Ishikawa (cell line): ENCODE data around the gene RORC.

Experiments used
- CEBPB ChIP-seq: IDR thresholded peaks from 2 replicates; pipeline ENCODE4 v1.6.1; 2012
- CREB1 ChIP-seq: IDR thresholded peaks from 2 replicates; pipeline ENCODE4 v1.6.1; 2012; ENCODE audit warnings: low read depth
- EGR1 ChIP-seq: IDR thresholded peaks from 2 replicates; pipeline ENCODE4 v1.6.1; 2012
- EP300 ChIP-seq: IDR thresholded peaks from 2 replicates; pipeline ENCODE4 v1.6.1; 2012; ENCODE audit warnings: borderline replicate concordance
- FOXM1 ChIP-seq: IDR thresholded peaks from 2 replicates; pipeline ENCODE4 v1.6.1; 2012; ENCODE audit warnings: low read depth, borderline replicate concordance
- MAX ChIP-seq: IDR thresholded peaks from 2 replicates; pipeline ENCODE4 v1.6.1; 2012
- NFIC ChIP-seq: IDR thresholded peaks from 2 replicates; pipeline ENCODE4 v1.6.1; 2012
- RAD21 ChIP-seq: IDR thresholded peaks from 2 replicates; pipeline ENCODE4 v1.6.1; 2012; ENCODE audit warnings: low read depth
- REST ChIP-seq: IDR thresholded peaks from 2 replicates; pipeline ENCODE4 v1.6.1; 2012; ENCODE audit warnings: low read depth, mild to moderate bottlenecking
- TAF1 ChIP-seq: IDR thresholded peaks from 2 replicates; pipeline ENCODE4 v1.6.1; 2012; ENCODE audit warnings: low read depth, mild to moderate bottlenecking
- TCF12 ChIP-seq: IDR thresholded peaks from 2 replicates; pipeline ENCODE4 v1.6.1; 2012; ENCODE audit warnings: low read depth
- TEAD4 ChIP-seq: IDR thresholded peaks from 2 replicates; pipeline ENCODE4 v1.6.1; 2012
- USF1 ChIP-seq: IDR thresholded peaks from 2 replicates; pipeline ENCODE4 v1.6.1; 2012
- YY1 ChIP-seq: IDR thresholded peaks from 2 replicates; pipeline ENCODE4 v1.6.1; 2012; ENCODE audit warnings: low read depth
- ZBTB7A ChIP-seq: IDR thresholded peaks from 2 replicates; pipeline ENCODE4 v1.6.1; 2012; ENCODE audit warnings: low read depth

Gene RORC

DNA sequence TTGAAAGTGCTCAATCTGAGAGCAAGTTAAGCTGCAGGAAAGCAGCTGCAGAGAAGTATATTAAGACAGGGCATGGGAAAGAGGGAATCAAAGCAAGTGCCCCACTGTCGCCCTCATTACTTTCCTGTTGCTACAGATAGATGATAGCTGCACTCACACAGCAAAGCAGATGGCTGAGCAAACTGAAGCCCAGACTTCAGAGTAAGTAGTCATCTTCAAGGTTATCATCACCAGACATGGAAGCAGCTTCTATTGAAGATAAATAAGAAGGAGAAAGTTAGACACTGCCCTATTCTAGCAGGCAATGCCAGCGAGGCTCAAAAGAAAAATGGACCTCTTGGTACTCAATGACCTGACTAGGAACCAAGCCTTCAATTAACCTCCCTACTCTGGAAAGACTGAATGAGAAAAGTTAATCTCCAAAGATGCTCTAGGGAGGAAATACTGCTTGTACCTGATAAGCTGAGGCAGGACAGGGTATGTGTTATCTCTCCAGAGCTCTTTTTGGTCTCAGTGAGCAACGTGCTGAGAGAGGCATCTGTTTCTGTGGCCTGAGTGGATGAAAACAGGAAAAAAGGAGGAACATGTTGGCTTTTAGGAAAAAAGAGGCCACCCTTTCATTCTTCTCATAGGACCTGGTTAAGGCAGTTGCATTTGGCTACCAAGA is 57.2 kb downstream of the RORC start:
- TF ChIP-seq TCF12 (no peak), CEBPB (no peak), YY1 (no peak), EP300 (no peak), EGR1 (no peak), MAX (no peak), USF1 (no peak), ZBTB7A (no peak), TEAD4 (no peak), NFIC (no peak), FOXM1 (no peak), TAF1 (no peak), RAD21 (no peak), REST (no peak), CREB1 (no peak)

GRCh38 chr1:151773702-151774101 is 57.9 kb downstream of the RORC start:
- TF ChIP-seq NFIC = no peak
- no peak for TF ChIP-seq TAF1
- no peak for TF ChIP-seq CEBPB
- no peak for TF ChIP-seq TEAD4
- TF ChIP-seq MAX = no peak
- no peak for TF ChIP-seq TCF12
- no peak for TF ChIP-seq EGR1
- TF ChIP-seq CREB1 = no peak

GRCh38 chr1:151768351-151769066 is 63.1 kb downstream of the RORC start:
- TF ChIP-seq NFIC = peak; percentile 53; the same call in 1 of the 2 replicates
- peak; percentile 81 for TF ChIP-seq CEBPB

- no peak for TF ChIP-seq TCF12
- no peak for TF ChIP-seq USF1
- TF ChIP-seq CEBPB = no peak
- no peak for TF ChIP-seq REST
- no peak for TF ChIP-seq EP300
- no peak for TF ChIP-seq CREB1
- no peak for TF ChIP-seq EGR1
- TF ChIP-seq FOXM1 = no peak
- TF ChIP-seq RAD21 = no peak
- TF ChIP-seq MAX = no peak
- TF ChIP-seq ZBTB7A = no peak
- TF ChIP-seq TEAD4 = no peak
- no peak for TF ChIP-seq NFIC
- TF ChIP-seq TAF1 = no peak
- TF ChIP-seq YY1 = no peak
These were observed 67.6 kb downstream of the RORC start for GRCh38 chr1:151763990-151764389.

DNA sequence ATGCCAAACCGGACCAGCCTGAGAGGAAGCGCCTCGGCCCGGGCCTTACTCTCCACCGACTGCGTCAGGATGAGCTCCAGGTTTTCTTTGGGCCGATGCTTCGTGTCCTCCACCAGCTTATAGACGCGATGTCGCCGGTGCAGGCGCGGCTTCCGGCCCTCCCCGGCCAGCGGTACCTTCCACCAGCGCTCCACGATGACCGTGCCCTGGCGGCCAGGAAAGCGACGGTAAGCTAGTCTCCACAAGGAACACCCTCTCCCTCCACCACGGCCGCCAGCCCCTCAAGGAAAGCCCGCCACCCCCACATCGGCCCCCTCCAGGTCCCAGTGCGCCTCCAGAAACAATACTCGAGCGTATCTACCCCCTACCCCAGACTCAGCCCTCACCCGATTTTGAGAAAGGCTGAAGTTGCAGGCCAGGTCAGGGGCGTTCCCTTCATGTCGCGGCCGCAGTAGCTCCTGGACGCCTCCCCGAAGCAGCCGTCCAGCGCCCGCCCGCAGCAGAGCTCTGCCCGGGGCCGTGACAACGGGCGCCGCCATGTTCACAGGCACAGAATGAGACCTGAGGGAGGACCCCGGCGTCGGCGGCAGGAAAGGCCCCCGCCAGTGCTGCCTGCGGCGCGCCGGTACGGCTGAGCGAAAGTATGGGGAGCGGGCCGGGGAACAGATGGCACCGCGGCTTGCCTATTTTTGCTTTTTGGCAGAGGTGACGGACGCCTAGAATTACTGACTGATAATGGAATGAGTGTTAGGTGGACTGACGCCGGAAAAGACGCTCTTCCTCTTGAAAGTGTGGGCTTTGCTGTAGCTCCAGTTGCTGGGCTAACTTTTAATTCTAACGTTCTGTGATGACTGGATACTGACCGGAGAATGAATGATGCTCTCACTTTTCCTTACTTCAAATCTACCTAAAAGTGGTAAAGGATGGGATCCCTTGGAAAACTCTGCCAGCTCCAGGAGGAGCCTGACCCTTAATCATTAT is 68.4 kb downstream of the RORC start, which contains the start of gene MRPL9:
Gene MRPL9 (minus strand): TSS at position 556 of the 981 bp plus-strand sequence. CDS start 17 bp downstream, at position 539.
- TF ChIP-seq MAX = peak; percentile 59; the same call in 1 of the 2 replicates
- peak; percentile 27; the same call in 1 of the 2 replicates for TF ChIP-seq TEAD4
- no peak for TF ChIP-seq CEBPB
- peak; percentile 9; the same call in 1 of the 2 replicates for TF ChIP-seq NFIC
- TF ChIP-seq EGR1 = peak; percentile 27; the same call in 1 of the 2 replicates
- no peak; the same call in 1 of the 2 replicates for TF ChIP-seq TCF12
- TF ChIP-seq ZBTB7A = no peak
- no peak for TF ChIP-seq USF1
- peak; percentile 96 for TF ChIP-seq YY1
- no peak for TF ChIP-seq CREB1
- peak; percentile 92 for TF ChIP-seq TAF1
- no peak for TF ChIP-seq RAD21
- no peak for TF ChIP-seq FOXM1
- no peak for TF ChIP-seq EP300
- no peak for TF ChIP-seq REST
